ENCODE results near the gene OLFM3.

Gene OLFM3

GRCh38 chr1:101996825-101997465, at the start of gene OLFM3:
Gene OLFM3, minus strand, starts transcription at chr1:101996926.
- DNase-seq, result peak; percentile 72

GRCh38 chr1:102045752-102046151, 49.0 kb upstream of the OLFM3 start:
- no peak for DNase-seq

- DNase-seq, result no peak
These were observed 35.8 kb upstream of the OLFM3 start for GRCh38 chr1:102032534-102032933.

- no peak for DNase-seq
These were observed 22.8 kb upstream of the OLFM3 start for GRCh38 chr1:102019530-102019929.

GRCh38 chr1:102015728-102016127, 19.0 kb upstream of the OLFM3 start:
- no peak for DNase-seq

GRCh38 chr1:102002057-102002456, 5.3 kb upstream of the OLFM3 start:
- DNase-seq, result no peak

GRCh38 chr1:101995984-101996745, 561 bp downstream of the OLFM3 start:
- no peak for DNase-seq

GRCh38 chr1:101993710-101994109, 3.0 kb downstream of the OLFM3 start:
- DNase-seq, result no peak

- DNase-seq, result no peak
These were observed 3.7 kb downstream of the OLFM3 start for GRCh38 chr1:101992821-101993575.

GRCh38 chr1:101980974-101981373, 15.8 kb downstream of the OLFM3 start:
- DNase-seq, result no peak

GRCh38 chr1:101977266-101977665, 19.5 kb downstream of the OLFM3 start:
- DNase-seq, result no peak

- DNase-seq, result no peak
These were observed 20.6 kb downstream of the OLFM3 start for GRCh38 chr1:101976161-101976560.

- no peak for DNase-seq
These were observed 21.4 kb downstream of the OLFM3 start for GRCh38 chr1:101975371-101975770.

GRCh38 chr1:101974599-101975274, 22.0 kb downstream of the OLFM3 start:
- DNase-seq, result no peak

- no peak for DNase-seq
These were observed 25.4 kb downstream of the OLFM3 start for GRCh38 chr1:101971304-101971703.

- DNase-seq, result no peak
These were observed 28.9 kb downstream of the OLFM3 start for GRCh38 chr1:101967871-101968270.

GRCh38 chr1:101965341-101965740, 31.4 kb downstream of the OLFM3 start:
- DNase-seq, result no peak

- no peak for DNase-seq
These were observed 32.0 kb downstream of the OLFM3 start for GRCh38 chr1:101964708-101965107.

- DNase-seq, result no peak
These were observed 36.6 kb downstream of the OLFM3 start for GRCh38 chr1:101960142-101960541.

- no peak for DNase-seq
These were observed 37.3 kb downstream of the OLFM3 start for GRCh38 chr1:101959456-101959855.

GRCh38 chr1:101957771-101958170, 39.0 kb downstream of the OLFM3 start:
- DNase-seq, result no peak

- no peak for DNase-seq
These were observed 43.1 kb downstream of the OLFM3 start for GRCh38 chr1:101953623-101954022.

GRCh38 chr1:101945884-101946283, 50.8 kb downstream of the OLFM3 start:
- DNase-seq, result no peak

Data from right forelimb (tissue), 1 donor.